VCaP (cell line): Measurements from ENCODE around the gene TSPAN31.
"Not testable (repeated sequence)": the region's sequence is repeated elsewhere in the genome, so short reads cannot be mapped to it uniquely, and the experiment has no call there.

ENCODE experiments used
- H3K27ac ChIP-seq: fragments of 450-650 bp; 2 replicates; pipeline ENCODE4 v1.5.1; 2017
- TF ChIP-seq, protein P1 (sequence below): fragments of 450-650 bp; conservative IDR thresholded peaks from 2 replicates; pipeline ENCODE4 v1.5.1; 2017; ENCODE audit warnings: mild to moderate bottlenecking, moderate library complexity

Gene TSPAN31

DNA sequence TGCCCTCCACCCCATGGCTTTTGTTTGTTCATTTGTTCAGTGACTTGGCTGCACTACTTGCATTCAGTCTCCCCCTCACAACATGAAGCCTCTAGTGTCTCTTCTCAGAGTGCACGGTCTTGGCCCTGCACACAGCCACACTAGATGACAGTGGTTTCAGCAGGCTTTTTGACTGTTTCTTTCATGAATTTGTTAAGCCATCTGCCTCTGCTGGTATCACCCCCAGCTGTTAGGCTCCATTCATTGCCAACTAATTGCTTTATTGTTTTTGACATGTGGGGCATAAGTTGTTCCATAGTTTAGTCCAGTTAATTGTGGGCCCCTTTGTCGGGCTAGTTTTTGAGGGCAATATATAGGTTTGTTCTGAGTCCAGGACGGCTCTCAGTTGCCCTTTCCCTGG, 32.1 kb upstream of the TSPAN31 start:
- TF ChIP-seq, protein P1, sequence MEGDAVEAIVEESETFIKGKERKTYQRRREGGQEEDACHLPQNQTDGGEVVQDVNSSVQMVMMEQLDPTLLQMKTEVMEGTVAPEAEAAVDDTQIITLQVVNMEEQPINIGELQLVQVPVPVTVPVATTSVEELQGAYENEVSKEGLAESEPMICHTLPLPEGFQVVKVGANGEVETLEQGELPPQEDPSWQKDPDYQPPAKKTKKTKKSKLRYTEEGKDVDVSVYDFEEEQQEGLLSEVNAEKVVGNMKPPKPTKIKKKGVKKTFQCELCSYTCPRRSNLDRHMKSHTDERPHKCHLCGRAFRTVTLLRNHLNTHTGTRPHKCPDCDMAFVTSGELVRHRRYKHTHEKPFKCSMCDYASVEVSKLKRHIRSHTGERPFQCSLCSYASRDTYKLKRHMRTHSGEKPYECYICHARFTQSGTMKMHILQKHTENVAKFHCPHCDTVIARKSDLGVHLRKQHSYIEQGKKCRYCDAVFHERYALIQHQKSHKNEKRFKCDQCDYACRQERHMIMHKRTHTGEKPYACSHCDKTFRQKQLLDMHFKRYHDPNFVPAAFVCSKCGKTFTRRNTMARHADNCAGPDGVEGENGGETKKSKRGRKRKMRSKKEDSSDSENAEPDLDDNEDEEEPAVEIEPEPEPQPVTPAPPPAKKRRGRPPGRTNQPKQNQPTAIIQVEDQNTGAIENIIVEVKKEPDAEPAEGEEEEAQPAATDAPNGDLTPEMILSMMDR, result no peak
- H3K27ac ChIP-seq, result no peak overlapping the region

DNA sequence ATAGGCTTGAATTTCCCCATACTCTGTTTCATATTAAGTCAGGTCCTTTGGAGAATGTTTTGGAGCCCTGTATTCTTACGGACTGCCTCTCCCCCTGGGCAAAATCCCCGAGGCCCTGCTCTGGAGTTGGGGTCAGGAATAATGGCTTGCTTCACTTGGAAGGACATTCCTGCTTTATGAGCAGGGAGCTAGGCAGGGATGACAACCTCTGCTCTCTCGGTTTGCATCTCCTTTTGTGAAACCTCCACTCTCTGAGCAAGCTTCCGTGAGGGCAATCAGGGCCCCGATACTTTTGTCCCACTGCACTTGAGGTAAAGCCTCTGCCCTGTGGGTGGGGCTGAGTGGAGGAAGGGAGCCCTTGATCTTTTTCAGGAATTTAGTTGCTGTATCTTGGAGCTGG, 31.6 kb upstream of the TSPAN31 start:
- TF ChIP-seq, protein P1, result no peak

DNA sequence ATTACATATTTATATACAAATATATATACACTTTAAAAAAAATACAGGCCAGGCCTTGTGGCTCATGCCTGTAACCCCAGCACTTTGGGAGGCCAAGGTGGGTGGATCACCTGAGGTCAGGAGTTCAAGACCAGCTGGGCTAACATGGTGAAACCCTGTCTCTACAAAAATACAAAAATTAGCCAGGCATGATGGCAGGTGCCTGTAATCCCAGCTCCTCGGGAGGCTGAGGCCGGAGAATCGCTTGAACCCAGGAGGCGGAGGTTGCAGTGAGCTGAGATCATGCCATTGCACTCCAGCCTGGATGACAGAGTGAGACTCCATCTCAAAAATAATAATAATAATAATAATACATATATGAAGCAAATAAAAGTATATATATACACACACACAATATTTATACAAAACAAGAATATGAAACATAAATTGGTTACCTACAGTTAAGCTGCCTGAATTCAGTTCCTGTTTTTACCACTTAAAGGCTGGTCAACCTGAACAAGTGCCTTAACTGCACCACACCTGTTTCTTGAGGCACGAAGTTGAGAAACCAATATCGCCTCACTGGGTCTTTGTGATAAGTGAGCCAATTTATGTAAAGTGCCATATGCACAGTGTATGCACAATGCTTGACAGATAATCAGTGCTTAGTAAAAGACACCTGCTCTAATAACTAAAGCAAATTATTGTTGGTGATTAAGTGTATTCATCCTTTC, 29.6 kb upstream of the TSPAN31 start:
- H3K27ac ChIP-seq, result not testable (repeated sequence)

More for the DNA sequence above, 31.6 kb upstream of the TSPAN31 start:
- H3K27ac ChIP-seq, result no peak overlapping the region

DNA sequence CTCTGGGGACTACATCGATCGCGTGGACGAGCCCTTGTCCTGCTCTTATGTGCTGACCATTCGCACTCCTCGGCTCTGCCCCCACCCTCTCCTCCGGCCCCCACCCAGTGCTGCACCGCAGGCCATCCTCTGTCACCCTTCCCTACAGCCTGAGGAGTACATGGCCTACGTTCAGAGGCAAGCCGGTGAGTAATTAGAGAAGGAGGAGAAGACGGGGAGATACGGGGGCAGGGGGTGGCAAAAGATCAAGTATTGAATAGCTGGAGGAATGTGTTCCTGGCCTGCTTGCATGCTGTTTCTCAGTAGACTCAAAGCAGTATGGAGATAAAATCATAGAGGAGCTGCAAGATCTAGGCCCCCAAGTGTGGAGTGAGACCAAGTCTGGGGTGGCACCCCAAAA, 29.1 kb upstream of the TSPAN31 start:
- TF ChIP-seq, protein P1, result no peak
- no peak overlapping the region for H3K27ac ChIP-seq

DNA sequence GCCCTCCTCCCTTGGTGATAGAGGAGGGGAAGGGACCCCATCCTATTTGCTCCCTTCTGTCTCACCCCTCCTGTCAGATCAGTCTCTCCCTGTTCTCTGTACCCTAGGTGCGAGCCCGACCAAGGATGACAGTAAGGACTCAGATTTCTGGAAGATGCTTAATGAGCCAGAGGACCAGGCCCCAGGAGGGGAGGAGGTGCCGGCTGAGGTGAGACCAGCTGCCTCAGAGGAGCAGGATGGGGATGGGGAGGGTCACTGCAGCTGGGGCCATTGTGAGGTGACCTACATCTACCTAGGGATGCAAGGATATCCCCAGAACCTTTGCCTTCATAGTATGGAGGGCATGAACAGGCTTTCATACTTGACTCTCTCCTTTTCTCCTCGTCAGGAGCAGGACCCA, 28.5 kb upstream of the TSPAN31 start:
- TF ChIP-seq, protein P1, result no peak
- no peak overlapping the region for H3K27ac ChIP-seq

DNA sequence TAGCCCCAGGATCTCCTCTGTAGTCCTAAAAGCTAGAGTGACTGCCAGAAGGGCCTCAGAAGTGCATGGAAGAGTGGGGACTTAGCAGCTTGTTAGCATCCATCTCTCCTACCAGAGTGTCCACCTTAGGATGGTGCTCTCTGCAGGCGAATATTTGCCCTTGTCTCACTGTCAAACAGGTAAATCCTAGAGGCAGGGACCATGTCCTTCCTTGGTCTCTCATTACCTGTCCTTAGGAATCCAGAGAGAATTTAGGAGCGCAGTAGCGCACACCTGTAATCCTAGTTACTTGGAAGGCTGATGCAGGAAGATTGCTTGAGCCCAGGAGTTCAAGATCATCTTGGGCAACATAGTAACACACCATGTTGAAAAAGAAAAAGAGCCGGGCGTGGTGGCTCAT, 27.7 kb upstream of the TSPAN31 start:
- TF ChIP-seq, protein P1, result no peak
- H3K27ac ChIP-seq, result no peak overlapping the region

DNA sequence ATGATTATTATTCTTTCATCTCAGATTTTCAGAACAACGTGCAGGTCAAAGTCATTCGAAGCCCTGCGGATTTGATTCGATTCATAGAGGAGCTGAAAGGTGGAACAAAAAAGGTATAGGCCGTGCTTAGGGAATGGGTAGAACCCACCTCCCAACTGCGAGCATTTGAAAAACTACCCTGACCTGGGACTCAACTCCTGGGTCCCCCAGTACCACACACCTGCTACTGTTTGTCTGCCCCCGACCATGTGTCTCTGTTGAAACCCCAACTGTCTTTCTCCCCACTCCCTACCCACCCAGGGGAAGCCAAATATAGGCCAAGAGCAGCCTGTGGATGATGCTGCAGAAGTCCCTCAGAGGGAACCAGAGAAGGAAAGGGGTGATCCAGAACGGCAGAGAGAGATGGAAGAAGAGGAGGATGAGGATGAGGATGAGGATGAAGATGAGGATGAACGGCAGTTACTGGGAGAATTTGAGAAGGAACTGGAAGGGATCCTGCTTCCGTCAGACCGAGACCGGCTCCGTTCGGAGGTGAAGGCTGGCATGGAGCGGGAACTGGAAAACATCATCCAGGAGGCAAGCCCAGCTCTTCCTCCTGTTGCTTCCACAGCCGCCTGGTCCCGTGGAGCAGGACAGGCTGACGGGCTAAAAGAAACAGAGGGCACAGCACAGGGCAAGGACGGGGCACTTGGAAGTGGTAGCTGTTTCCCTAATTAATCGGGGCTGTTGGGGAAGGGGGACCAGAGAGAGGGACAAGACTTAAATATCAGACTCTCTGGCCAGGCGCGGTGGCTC, 26.8 kb upstream of the TSPAN31 start:
- TF ChIP-seq, protein P1, result no peak
- no peak overlapping the region for H3K27ac ChIP-seq
